Liver (tissue), 9 donors: ENCODE results near the gene PEAR1. TPM values are rescaled to one million over a fixed set of nuclear protein-coding genes. Genes with fewer than 3 reads are reported as not detected.

Experiments
- DNase-seq: peaks from one replicate; pipeline ENCODE4 v3.0.0-alpha.2; 2017; ENCODE audit warnings: low spot score
- H3K27ac ChIP-seq, 2 donors: one replicate each; pipeline ENCODE4 v1.7.0; 2013; ENCODE audit warnings: inconsistent platforms in 2 of 2, low read length in 2 of 2, control low read depth in 1 of 2, low read depth in 1 of 2, mild to moderate bottlenecking in 1 of 2
- H3K27me3 ChIP-seq, 4 donors: one replicate each; pipeline versions ENCODE4 v1.6.1 to v1.7.0; 2013; ENCODE audit warnings: low read length in 3 of 4, inconsistent platforms in 1 of 4, mild to moderate bottlenecking in 1 of 4, moderate library complexity in 1 of 4; ENCODE audit not compliant: control insufficient read depth in 4 of 4, insufficient read depth in 4 of 4
- H3K36me3 ChIP-seq, 4 donors: one replicate each; pipeline versions ENCODE4 v1.6.1 to v1.7.0; 2013; ENCODE audit warnings: low read length in 3 of 4, mild to moderate bottlenecking in 3 of 4, low read depth in 1 of 4, moderate library complexity in 1 of 4; ENCODE audit not compliant: control insufficient read depth in 4 of 4, insufficient read depth in 3 of 4
- H3K4me1 ChIP-seq, 4 donors: one replicate each; pipeline versions ENCODE4 v1.6.1 to v1.7.0; 2013; ENCODE audit warnings: low read length in 3 of 4, mild to moderate bottlenecking in 3 of 4, moderate library complexity in 1 of 4; ENCODE audit not compliant: control insufficient read depth in 4 of 4, insufficient read depth in 4 of 4
- H3K4me3 ChIP-seq, 3 donors: one replicate each; pipeline versions ENCODE4 v1.6.1 to v1.7.0; 2013; ENCODE audit warnings: low read length in 3 of 3, control low read depth in 1 of 3, low read depth in 1 of 3, mild to moderate bottlenecking in 1 of 3
- H3K9ac ChIP-seq, 2 donors: one replicate each; pipeline ENCODE4 v1.7.0; 2013; ENCODE audit warnings: low read length in 2 of 2, mild to moderate bottlenecking in 2 of 2, moderate library complexity in 2 of 2, control low read depth in 1 of 2, low read depth in 1 of 2
- H3K9me3 ChIP-seq, 4 donors: one replicate each; pipeline versions ENCODE4 v1.6.1 to v1.7.0; 2013; ENCODE audit warnings: low read length in 3 of 4; ENCODE audit not compliant: control insufficient read depth in 4 of 4
- ATF3 ChIP-seq: IDR thresholded peaks from 2 replicates; pipeline ENCODE4 v1.6.1; 2016; ENCODE audit warnings: antibody characterized with exemption
- CTCF ChIP-seq: fragments of 150-350 bp; IDR thresholded peaks from 2 replicates; pipeline ENCODE4 v1.5.1; 2017; ENCODE audit warnings: improper control_type of control experiment, low read depth, low read length; ENCODE audit not compliant: missing input control
- EGR1 ChIP-seq, 2 donors: IDR thresholded peaks; 2 replicates each; pipeline ENCODE4 v1.6.1; 2016 to 2018; ENCODE audit warnings: antibody characterized with exemption in 2 of 2, low read depth in 2 of 2
- FOXA1 ChIP-seq: IDR thresholded peaks from 2 replicates; pipeline ENCODE4 v1.6.1; 2016; ENCODE audit warnings: antibody characterized with exemption
- FOXA2 ChIP-seq: IDR thresholded peaks from 2 replicates; pipeline ENCODE4 v1.6.1; 2016; ENCODE audit warnings: antibody characterized with exemption
- GABPA ChIP-seq, 2 donors: IDR thresholded peaks in 1 of 2; conservative IDR thresholded peaks in 1 of 2; 2 replicates each; pipeline ENCODE4 v1.6.1; 2016; ENCODE audit warnings: antibody characterized with exemption in 2 of 2, mild to moderate bottlenecking in 1 of 2, moderate library complexity in 1 of 2
- HNF4A ChIP-seq, 2 donors: conservative IDR thresholded peaks; 2 replicates each; pipeline ENCODE4 v1.6.1; 2016; ENCODE audit warnings: antibody characterized with exemption in 2 of 2, mild to moderate bottlenecking in 2 of 2
- HNF4G ChIP-seq: IDR thresholded peaks from 2 replicates; pipeline ENCODE4 v1.6.1; 2016; ENCODE audit warnings: antibody characterized with exemption
- JUND ChIP-seq, 2 donors: IDR thresholded peaks; 2 replicates each; pipeline ENCODE4 v1.6.1; 2016; ENCODE audit warnings: antibody characterized with exemption in 2 of 2
- MAX ChIP-seq: IDR thresholded peaks from 2 replicates; pipeline ENCODE4 v1.6.1; 2016; ENCODE audit warnings: antibody characterized with exemption
- NR2F2 ChIP-seq: IDR thresholded peaks from 2 replicates; pipeline ENCODE4 v1.6.1; 2016; ENCODE audit warnings: antibody characterized with exemption
- RAD21 ChIP-seq, 2 donors: IDR thresholded peaks; 2 replicates each; pipeline ENCODE4 v1.6.1; 2016; ENCODE audit warnings: antibody characterized with exemption in 2 of 2, mild to moderate bottlenecking in 2 of 2
- REST ChIP-seq: IDR thresholded peaks from 2 replicates; pipeline ENCODE4 v1.6.1; 2016; ENCODE audit warnings: antibody characterized with exemption, mild to moderate bottlenecking
- RXRA ChIP-seq, 2 donors: IDR thresholded peaks; 2 replicates each; pipeline ENCODE4 v1.6.1; 2017 to 2018; ENCODE audit warnings: antibody characterized with exemption in 2 of 2, mild to moderate bottlenecking in 1 of 2
- SP1 ChIP-seq: IDR thresholded peaks from 2 replicates; pipeline ENCODE4 v1.6.1; 2018; ENCODE audit warnings: antibody characterized with exemption, mild to moderate bottlenecking
- TAF1 ChIP-seq: conservative IDR thresholded peaks from 2 replicates; pipeline ENCODE4 v1.6.1; 2016; ENCODE audit warnings: antibody characterized with exemption, mild to moderate bottlenecking
- YY1 ChIP-seq: IDR thresholded peaks from 2 replicates; pipeline ENCODE4 v1.6.1; 2016; ENCODE audit warnings: antibody characterized with exemption, mild to moderate bottlenecking
- ZBTB33 ChIP-seq: IDR thresholded peaks from 2 replicates; pipeline ENCODE4 v1.6.1; 2016; ENCODE audit warnings: antibody characterized with exemption
- WGBS: extraction: QIAGEN DNeasy Blood & Tissue Kit; methylation state at CpG from one replicate; pipeline ENCODE4 v1.1.7; 2013; 5-methylcytosine and 5-hydroxymethylcytosine counted together
- polyA plus RNA-seq, 2 donors: library from polyadenylated mRNA; stranded (reverse) in 1 of 2; unstranded in 1 of 2; fragments of 200-250 nt in 1 of 2; fragments of >200 nt in 1 of 2; fragmentation: Nextera tagmentation in 1 of 2; extraction: Ambion mirVana in 1 of 2; gene quantifications; one replicate each; pipeline versions ENCODE4 v1.2.1 to v1.2.3, GENCODE V29; 2013 to 2015
- total RNA-seq, 2 donors: library from RNA; depleted of rRNA; stranded (reverse); fragments of >200 nt; gene quantifications; one replicate each; pipeline ENCODE4 v1.2.3, GENCODE V29; 2014
- donor health status: healthy.
- donor health status: healthy.
- donor health status: healthy.
- donor health status: healthy.
- donor health status: healthy.

Gene PEAR1
- total and polyA plus RNA-seq, 4 donors = 2.1 to 4.4 (median 3.1) TPM

- TF ChIP-seq YY1 = no peak
- TF ChIP-seq GABPA (IDR thresholded peaks at IDR 0.05 in 1 of 2, conservative IDR thresholded peaks at IDR 0.05 in 1 of 2) = no peak
- no peak for TF ChIP-seq JUND (IDR thresholded peaks at IDR 0.05)
- no peak for TF ChIP-seq HNF4G
- TF ChIP-seq FOXA2 = no peak
- no peak for TF ChIP-seq RAD21 (IDR thresholded peaks at IDR 0.05)
- no peak for TF ChIP-seq MAX
- no peak for TF ChIP-seq SP1
- no peak for TF ChIP-seq CTCF
- no peak for TF ChIP-seq ATF3
- TF ChIP-seq NR2F2 = no peak
- no peak for TF ChIP-seq TAF1
- no peak for TF ChIP-seq RXRA (IDR thresholded peaks at IDR 0.05)
- WGBS = 38% methylated on average over 3 of the region's 3 CpGs
- H3K4me1 ChIP-seq = no peaks in the 10 kb centered on the region
- no peak overlapping the region for H3K9ac ChIP-seq
- no peak for DNase-seq
- no peaks in the 10 kb centered on the region for H3K27me3 ChIP-seq
- no peaks in the 10 kb centered on the region for H3K9me3 ChIP-seq
- no peak overlapping the region for H3K27ac ChIP-seq
- no peak overlapping the region for H3K4me3 ChIP-seq
- H3K36me3 ChIP-seq = peaks cover 10 to 59% (median 41%) of the 10 kb centered on the region in 4 donors
Observed at GRCh38 chr1:156963621-156964020, 70.1 kb downstream of the PEAR1 start.

- H3K9ac ChIP-seq = no peak overlapping the region
- no peak overlapping the region for H3K27ac ChIP-seq
- TF ChIP-seq MAX (no peak), ATF3 (no peak), YY1 (no peak), FOXA1 (no peak), HNF4G (no peak), TAF1 (no peak), FOXA2 (no peak), NR2F2 (no peak), ZBTB33 (no peak), CTCF (no peak), EGR1 (IDR thresholded peaks at IDR 0.05; ENCODE audit: low read depth in 2 of 2) (no peak), RAD21 (IDR thresholded peaks at IDR 0.05) (no peak), REST (no peak), HNF4A (conservative IDR thresholded peaks at IDR 0.05) (no peak)
- no peak for DNase-seq
- H3K4me3 ChIP-seq = no peak overlapping the region
- over 99% methylated on average over 2 of the region's 2 CpGs for WGBS
- H3K27me3 ChIP-seq = no peaks in the 10 kb centered on the region
- H3K9me3 ChIP-seq = no peaks in the 10 kb centered on the region
- no peaks in the 10 kb centered on the region for H3K4me1 ChIP-seq
- peaks cover 10 to 54% (median 36%) of the 10 kb centered on the region in 4 donors for H3K36me3 ChIP-seq
Observed at GRCh38 chr1:156964441-156964840, 70.9 kb downstream of the PEAR1 start.
